GM18499 (cell line): ENCODE measurements around the gene XPO6.
"Not testable (repeated sequence)": the region's sequence is repeated elsewhere in the genome, so short reads cannot be mapped to it uniquely, and the experiment has no call there.

Source experiments
- ATAC-seq: cut with Tn5 transposase; IDR thresholded peaks from one replicate; pipeline ENCODE4 v1.9.1; 2021; ENCODE audit warnings: moderate number of reproducible peaks; ENCODE audit not compliant: insufficient read depth, unreplicated experiment

XPO6 gene

GRCh38 chr16:28118637-28119036, 93.1 kb downstream of the XPO6 start:
- no peak for ATAC-seq

- ATAC-seq: no peak
Measured at GRCh38 chr16:28117168-28117565, 94.6 kb downstream of the XPO6 start.

GRCh38 chr16:28115866-28116265, 95.9 kb downstream of the XPO6 start:
- not testable (repeated sequence) for ATAC-seq

- ATAC-seq: no peak
Measured at GRCh38 chr16:28112908-28113307, 98.9 kb downstream of the XPO6 start.

GRCh38 chr16:28110977-28111376, 100.8 kb downstream of the XPO6 start:
- ATAC-seq: no peak

GRCh38 chr16:28110479-28110878, 101.3 kb downstream of the XPO6 start:
- no peak for ATAC-seq

GRCh38 chr16:28110074-28110473, 101.7 kb downstream of the XPO6 start:
- ATAC-seq: no peak

GRCh38 chr16:28108590-28109247, 103.0 kb downstream of the XPO6 start:
- no peak for ATAC-seq

- ATAC-seq: no peak
Measured at GRCh38 chr16:28107232-28107631, 104.5 kb downstream of the XPO6 start.

- no peak for ATAC-seq
Measured at GRCh38 chr16:28106467-28107215, 105.1 kb downstream of the XPO6 start.

- ATAC-seq: no peak
Measured at GRCh38 chr16:28105954-28106353, 105.8 kb downstream of the XPO6 start.

GRCh38 chr16:28105297-28105696, 106.5 kb downstream of the XPO6 start:
- ATAC-seq: no peak

GRCh38 chr16:28104404-28104803, 107.4 kb downstream of the XPO6 start:
- ATAC-seq: no peak

- ATAC-seq: no peak
Measured at GRCh38 chr16:28103516-28104170, 108.1 kb downstream of the XPO6 start.

GRCh38 chr16:28101533-28101890, 110.3 kb downstream of the XPO6 start:
- ATAC-seq: no peak

- ATAC-seq: no peak
Measured at GRCh38 chr16:28100810-28101532, 110.8 kb downstream of the XPO6 start.

GRCh38 chr16:28098959-28099945, 112.5 kb downstream of the XPO6 start:
- no peak for ATAC-seq

GRCh38 chr16:28098171-28098958, 113.4 kb downstream of the XPO6 start:
- no peak for ATAC-seq
